HG03060 (cell line): ENCODE measurements around the gene TEX29.

ENCODE experiments used
- ATAC-seq: cut with Tn5 transposase; IDR thresholded peaks from one replicate; pipeline ENCODE4 v1.9.1; 2021; ENCODE audit warnings: low read depth, moderate number of reproducible peaks; ENCODE audit not compliant: unreplicated experiment

Gene TEX29

GRCh38 chr13:111319998-111320911 is at the start of gene TEX29:
TSS of gene TEX29 (plus strand) at chr13:111320642. CDS start at chr13:111320891, 249 bp downstream.
- no peak for ATAC-seq

DNA sequence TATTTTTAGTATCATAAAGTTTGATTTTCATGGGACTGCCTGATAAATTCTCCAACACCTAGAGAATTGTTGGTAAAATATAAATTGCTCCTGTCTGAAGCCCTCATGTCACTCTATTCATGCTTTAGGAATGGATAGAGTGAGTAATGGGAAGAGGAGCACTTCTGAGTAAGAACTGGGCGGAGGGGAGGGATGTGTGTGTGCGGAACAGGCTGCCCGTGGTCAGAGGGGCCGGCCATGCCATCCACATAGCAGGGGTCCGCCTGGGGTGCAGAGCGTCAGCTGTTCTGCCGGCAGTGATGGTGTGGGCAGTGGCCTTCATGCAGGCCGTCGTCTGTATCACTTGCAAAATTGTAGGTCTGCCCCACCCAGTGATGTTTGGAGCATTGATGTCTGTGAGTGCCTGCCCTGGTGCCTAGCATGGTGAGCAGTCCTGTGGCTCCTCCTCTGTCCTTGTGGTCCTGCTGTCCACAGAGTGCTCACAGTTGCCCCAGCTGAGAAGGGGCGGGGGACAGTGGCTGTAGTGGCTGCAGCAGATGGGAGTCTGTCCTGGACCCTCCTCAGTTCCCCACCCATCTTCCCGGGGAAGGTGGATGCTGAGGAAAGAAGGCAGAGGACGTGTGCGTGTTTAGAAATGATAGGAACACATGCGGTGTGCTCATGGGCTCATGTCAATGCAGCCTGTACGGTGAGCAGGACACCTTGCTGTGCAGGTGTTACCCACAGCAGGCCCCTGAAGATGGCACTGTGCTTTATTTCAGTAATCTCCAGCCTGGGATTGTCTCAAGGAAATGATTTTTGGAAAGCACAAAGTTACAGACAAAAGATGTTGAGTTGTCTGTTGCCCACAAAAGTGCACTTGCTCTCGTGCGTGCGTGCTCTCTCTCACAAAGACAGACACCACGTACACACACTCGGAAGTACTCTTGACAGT is 49.4 kb upstream of the TEX29 start:
- no peak for ATAC-seq

- no peak for ATAC-seq
Measured at GRCh38 chr13:111272117-111272516, 48.3 kb upstream of the TEX29 start.

GRCh38 chr13:111275382-111275781 is 45.1 kb upstream of the TEX29 start:
- ATAC-seq: no peak

DNA sequence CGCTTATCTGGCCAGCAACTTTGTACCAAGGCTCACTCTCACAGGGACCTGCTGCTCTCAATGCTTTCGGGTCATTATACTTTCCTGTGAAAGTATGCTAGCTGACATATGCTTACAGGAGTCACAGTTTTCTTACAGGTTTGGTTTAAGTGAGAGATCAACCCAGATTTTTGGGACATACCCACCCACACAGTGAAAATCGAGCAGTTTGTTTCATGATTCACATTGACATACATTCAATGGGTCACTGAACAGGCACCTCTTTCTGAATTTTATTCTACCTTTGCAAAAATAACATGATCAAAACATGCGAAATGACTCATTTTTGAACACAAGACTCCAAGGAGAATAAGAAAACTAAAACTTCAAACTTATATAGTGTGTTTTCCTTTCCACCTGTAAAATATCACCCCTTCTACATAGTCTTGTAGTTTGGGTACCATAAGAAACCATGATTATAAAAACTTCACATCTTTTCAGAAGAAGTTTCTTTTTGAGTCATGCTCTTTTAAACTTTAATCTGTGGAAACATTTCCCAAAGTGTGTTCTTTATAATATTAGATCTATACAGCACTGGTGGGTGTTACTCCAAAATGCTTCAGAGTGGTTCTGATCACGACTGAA is 44.3 kb upstream of the TEX29 start:
- ATAC-seq: no peak

DNA sequence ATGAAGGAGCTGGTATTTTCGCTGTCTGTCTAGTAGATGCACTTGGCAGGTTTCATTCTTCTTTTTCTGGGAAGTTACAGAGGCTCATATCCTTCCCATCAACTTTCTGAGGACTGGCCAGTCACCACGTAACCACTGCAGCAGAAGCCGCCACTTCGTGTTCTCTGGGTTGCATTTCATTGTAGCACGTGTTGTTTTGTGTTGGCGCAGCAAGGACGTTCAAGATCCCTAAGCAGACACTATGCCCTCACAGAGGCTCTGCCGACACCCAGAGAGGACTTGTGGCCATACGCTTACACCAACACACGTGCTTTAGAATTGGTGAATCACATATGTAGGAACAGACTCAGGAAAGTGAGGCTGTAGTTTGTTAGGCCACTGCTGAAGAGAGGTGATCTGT is 42.2 kb upstream of the TEX29 start:
- ATAC-seq: no peak

GRCh38 chr13:111278743-111279652 is 41.4 kb upstream of the TEX29 start:
- ATAC-seq: no peak

GRCh38 chr13:111280226-111280625 is 40.2 kb upstream of the TEX29 start:
- ATAC-seq: no peak

DNA sequence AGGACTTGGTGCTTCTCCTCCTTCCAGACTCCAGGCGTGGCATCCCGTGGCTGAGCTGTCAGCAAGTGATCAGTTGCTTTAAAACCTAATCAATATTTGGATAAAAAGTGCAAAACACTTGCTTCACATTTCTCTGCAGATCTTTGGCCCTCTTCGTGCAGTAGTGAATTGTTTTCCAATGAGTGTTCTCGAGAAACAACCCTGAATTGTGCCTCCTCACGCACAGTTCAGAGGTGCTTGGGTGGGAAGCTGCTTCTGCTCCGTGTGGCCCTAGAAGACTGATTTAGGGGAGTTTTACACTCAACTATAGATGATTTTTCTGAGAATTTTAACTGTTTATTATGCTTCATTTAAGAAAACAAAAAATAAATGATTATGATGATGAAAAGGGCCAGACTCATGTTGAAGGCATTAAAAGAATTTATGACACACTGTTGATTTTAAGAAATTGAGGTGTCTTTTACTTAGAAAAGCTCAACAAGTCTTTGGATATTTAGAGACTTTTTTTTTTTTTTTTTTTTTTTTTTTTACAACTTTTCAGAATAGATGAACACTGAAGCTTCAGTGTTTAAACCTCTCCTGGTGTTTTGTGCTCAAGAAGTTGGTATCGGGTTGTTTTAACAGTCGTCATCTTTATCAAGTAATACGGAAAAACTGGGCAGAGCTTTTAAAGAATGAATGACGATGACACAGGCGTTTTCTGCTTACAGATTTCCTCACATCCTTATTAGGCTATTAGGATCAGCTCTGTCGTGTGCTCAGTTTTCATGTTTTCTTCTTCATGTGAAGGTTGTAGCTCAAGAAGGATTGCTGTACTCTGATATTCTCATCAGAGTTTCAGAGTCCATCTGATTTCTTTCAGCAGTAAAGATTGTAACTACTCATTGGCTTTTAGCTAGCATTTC is 39.5 kb upstream of the TEX29 start:
- no peak for ATAC-seq

- ATAC-seq: no peak
Measured at GRCh38 chr13:111281751-111282311, 38.6 kb upstream of the TEX29 start.

- ATAC-seq: no peak
Measured at GRCh38 chr13:111282425-111282824, 38.0 kb upstream of the TEX29 start.

DNA sequence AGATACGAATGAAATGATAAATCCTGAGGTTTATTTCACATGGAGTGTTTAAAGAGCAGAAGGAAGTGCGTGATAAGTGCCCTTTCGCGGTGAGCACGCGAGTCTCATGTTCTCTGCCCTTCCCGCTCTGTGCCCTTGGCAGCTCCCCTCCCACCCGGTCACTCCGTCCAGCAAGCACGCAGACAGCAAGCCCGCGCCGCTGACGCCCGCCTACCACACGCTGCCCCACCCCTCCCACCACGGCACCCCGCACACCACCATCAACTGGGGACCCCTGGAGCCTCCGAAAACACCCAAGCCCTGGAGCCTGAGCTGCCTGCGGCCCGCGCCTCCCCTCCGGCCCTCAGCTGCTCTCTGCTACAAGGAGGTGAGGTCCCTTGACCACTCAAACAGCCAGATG is 37.4 kb upstream of the TEX29 start:
- no peak for ATAC-seq

GRCh38 chr13:111283457-111283856 is 37.0 kb upstream of the TEX29 start:
- no peak for ATAC-seq

GRCh38 chr13:111283991-111284390 is 36.5 kb upstream of the TEX29 start:
- ATAC-seq: no peak

DNA sequence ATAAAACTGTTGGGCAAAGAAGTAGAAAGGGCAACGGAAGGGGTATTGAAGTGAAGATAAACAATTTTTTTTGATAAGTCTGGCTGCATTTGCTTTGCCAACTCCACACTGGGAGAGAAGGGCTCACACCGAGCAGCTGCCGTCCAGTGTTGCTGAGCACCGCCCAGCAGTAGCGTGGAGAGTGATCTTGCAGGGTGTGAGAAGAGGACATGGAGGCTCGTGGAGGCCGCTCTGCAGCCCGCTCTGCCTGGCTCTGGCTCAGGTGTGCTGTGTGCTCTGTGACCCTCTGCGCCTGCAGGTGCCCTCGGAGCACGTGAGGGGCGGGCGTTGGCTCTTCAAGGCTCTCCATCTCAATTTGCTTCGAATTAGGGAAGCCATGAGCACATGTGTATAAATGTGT is 35.9 kb upstream of the TEX29 start:
- no peak for ATAC-seq

GRCh38 chr13:111286162-111286561 is 34.3 kb upstream of the TEX29 start:
- ATAC-seq: no peak

GRCh38 chr13:111286749-111287148 is 33.7 kb upstream of the TEX29 start:
- no peak for ATAC-seq

GRCh38 chr13:111287201-111287600 is 33.2 kb upstream of the TEX29 start:
- no peak for ATAC-seq

GRCh38 chr13:111288276-111288675 is 32.2 kb upstream of the TEX29 start:
- no peak for ATAC-seq
